Left lung (tissue), 14 donors: Measurements from ENCODE around the gene DPP7. TPM values are rescaled to one million over a fixed set of nuclear protein-coding genes. Genes with fewer than 3 reads are reported as not detected.
A peak's percentile ranks its signal among the peaks of the same experiment; 100 is the strongest.

Source experiments
- ATAC-seq: fragments of 200-7000 bp; cut with Tn5 transposase; one replicate; pipeline ENCODE4 v1.9.1; 2020; ENCODE audit warnings: moderate library complexity
- DNase-seq, 4 donors: peaks; one replicate each; pipeline ENCODE4 v3.0.0-alpha.2; 2013 to 2020
- H3K27ac ChIP-seq, 2 donors: fragments of 200-600 bp; sonication (generic) in 1 of 2; one replicate each; pipeline versions ENCODE4 v1.5.0 to v1.8.0; 2020 to 2021
- H3K27me3 ChIP-seq, 2 donors: fragments of 200-600 bp; sonication (generic) in 1 of 2; one replicate each; pipeline versions ENCODE4 v1.5.0 to v1.8.0; 2020 to 2021
- H3K36me3 ChIP-seq, 2 donors: fragments of 200-600 bp; sonication (generic) in 1 of 2; one replicate each; pipeline versions ENCODE4 v1.5.0 to v1.8.0; 2020 to 2021
- H3K4me1 ChIP-seq, 2 donors: fragments of 200-600 bp; one replicate each; pipeline ENCODE4 v1.8.0; 2021
- H3K4me3 ChIP-seq, 2 donors: fragments of 200-600 bp; sonication (generic) in 1 of 2; one replicate each; pipeline versions ENCODE4 v1.5.0 to v1.8.0; 2020 to 2021; ENCODE audit warnings: mild to moderate bottlenecking in 1 of 2
- H3K9me3 ChIP-seq, 2 donors: fragments of 200-600 bp; sonication (generic) in 1 of 2; one replicate each; pipeline versions ENCODE4 v1.5.0 to v1.8.0; 2020 to 2021
- intact Hi-C, 2 donors: fragments of 100-400 bp; cut with DNase I; formaldehyde crosslinking; loops; one replicate each; pipeline versions ENCODE4 v1.11.2 to v1.14.2; 2022
- long read RNA-seq, 12 donors: library from polyadenylated mRNA in 2 of 12; unstranded in 2 of 12; transcript quantifications; one replicate each; pipeline ENCODE4 v2.0.0 and lab custom pipeline, GENCODE V29; 2019 to 2026
- polyA plus RNA-seq, 6 donors: library from polyadenylated mRNA; unstranded; fragments of 120-200 nt; gene quantifications; one replicate each; pipeline ENCODE4 v1.2.1, GENCODE V29; 2013; ENCODE audit not compliant: insufficient read length in 6 of 6
- total RNA-seq, 2 donors: library from RNA; stranded (reverse); fragmentation: NEBNext Ultra II Directional; extraction: Animal tissue kit (Norgen Biotek cat#: 25700); gene quantifications; one replicate each; pipeline ENCODE4 v1.2.1, GENCODE V29; 2021
- TF ChIP-seq, protein P1 (sequence below), 2 donors: fragments of 200-600 bp; sonication (generic) in 1 of 2; IDR thresholded peaks; one replicate each; pipeline versions ENCODE4 v1.5.0 to v1.8.0; 2021; ENCODE audit warnings: antibody characterized with exemption in 2 of 2
- donor health status: DM: no; HTN: yes; CAD: no.
- donor health status: DM: no; HTN: no; CAD: no.

The DPP7 gene
- total RNA-seq (100 to 1,000 TPM; 144 to 165 TPM), polyA plus RNA-seq (10 to 100 TPM; 35.8 to 53.6 (median 47.7) TPM)
- long read RNA-seq, donor 1, transcript DPP7-201 (13 exons, 1,590 nt) = major isoform, 11 of 22 reads
- long read RNA-seq, donor 1, partial matches to known transcripts = 6 of 22 reads
- long read RNA-seq, donor 1, other reads (novel, unspliced or antisense) = 0 of 22 reads
- long read RNA-seq, donor 2, transcript DPP7-201 (13 exons, 1,590 nt) = major isoform, 9 of 10 reads
- long read RNA-seq, donor 2, partial matches to known transcripts = 0 of 10 reads
- long read RNA-seq, donor 2, other reads (novel, unspliced or antisense) = 0 of 10 reads
- long read RNA-seq, donor 3, transcript DPP7-201 (13 exons, 1,590 nt) = major isoform, 5 of 8 reads
- long read RNA-seq, donor 3, partial matches to known transcripts = 0 of 8 reads
- long read RNA-seq, donor 3, other reads (novel, unspliced or antisense) = 0 of 8 reads
- long read RNA-seq, donor 4, transcript DPP7-201 (13 exons, 1,590 nt) = major isoform, 104 of 141 reads
- long read RNA-seq, donor 4, partial matches to known transcripts = 11 of 141 reads
- long read RNA-seq, donor 4, other reads (novel, unspliced or antisense) = 24 of 141 reads
- long read RNA-seq, donor 5, transcript DPP7-201 (13 exons, 1,590 nt) = major isoform, 13 of 14 reads
- long read RNA-seq, donor 5, partial matches to known transcripts = 0 of 14 reads
- long read RNA-seq, donor 5, other reads (novel, unspliced or antisense) = 0 of 14 reads
- long read RNA-seq, donor 6, transcript DPP7-201 (13 exons, 1,590 nt) = major isoform, 14 of 14 reads
- long read RNA-seq, donor 6, partial matches to known transcripts = 0 of 14 reads
- long read RNA-seq, donor 6, other reads (novel, unspliced or antisense) = 0 of 14 reads
- long read RNA-seq, donor 7, transcript DPP7-201 (13 exons, 1,590 nt) = major isoform, 12 of 13 reads
- long read RNA-seq, donor 7, partial matches to known transcripts = 0 of 13 reads
- long read RNA-seq, donor 7, other reads (novel, unspliced or antisense) = 0 of 13 reads
- long read RNA-seq, donor 8, transcript DPP7-201 (13 exons, 1,590 nt) = major isoform, 7 of 9 reads
- long read RNA-seq, donor 8, partial matches to known transcripts = 0 of 9 reads
- long read RNA-seq, donor 8, other reads (novel, unspliced or antisense) = 0 of 9 reads
- long read RNA-seq, donor 9 = 0 reads
- long read RNA-seq, donor 10, transcript DPP7-201 (13 exons, 1,590 nt) = major isoform, 121 of 171 reads
- long read RNA-seq, donor 10, partial matches to known transcripts = 16 of 171 reads
- long read RNA-seq, donor 10, other reads (novel, unspliced or antisense) = 33 of 171 reads
- long read RNA-seq, donor 11, transcript DPP7-210 (5 exons, 958 nt) = minor isoform, 5 of 28 reads
- long read RNA-seq, donor 11, transcript DPP7-201 (13 exons, 1,590 nt) = major isoform, 17 of 28 reads
- long read RNA-seq, donor 11, partial matches to known transcripts = 5 of 28 reads
- long read RNA-seq, donor 11, other reads (novel, unspliced or antisense) = 0 of 28 reads
- long read RNA-seq, donor 12, transcript DPP7-201 (13 exons, 1,590 nt) = major isoform, 8 of 9 reads
- long read RNA-seq, donor 12, partial matches to known transcripts = 0 of 9 reads
- long read RNA-seq, donor 12, other reads (novel, unspliced or antisense) = 0 of 9 reads

DNA sequence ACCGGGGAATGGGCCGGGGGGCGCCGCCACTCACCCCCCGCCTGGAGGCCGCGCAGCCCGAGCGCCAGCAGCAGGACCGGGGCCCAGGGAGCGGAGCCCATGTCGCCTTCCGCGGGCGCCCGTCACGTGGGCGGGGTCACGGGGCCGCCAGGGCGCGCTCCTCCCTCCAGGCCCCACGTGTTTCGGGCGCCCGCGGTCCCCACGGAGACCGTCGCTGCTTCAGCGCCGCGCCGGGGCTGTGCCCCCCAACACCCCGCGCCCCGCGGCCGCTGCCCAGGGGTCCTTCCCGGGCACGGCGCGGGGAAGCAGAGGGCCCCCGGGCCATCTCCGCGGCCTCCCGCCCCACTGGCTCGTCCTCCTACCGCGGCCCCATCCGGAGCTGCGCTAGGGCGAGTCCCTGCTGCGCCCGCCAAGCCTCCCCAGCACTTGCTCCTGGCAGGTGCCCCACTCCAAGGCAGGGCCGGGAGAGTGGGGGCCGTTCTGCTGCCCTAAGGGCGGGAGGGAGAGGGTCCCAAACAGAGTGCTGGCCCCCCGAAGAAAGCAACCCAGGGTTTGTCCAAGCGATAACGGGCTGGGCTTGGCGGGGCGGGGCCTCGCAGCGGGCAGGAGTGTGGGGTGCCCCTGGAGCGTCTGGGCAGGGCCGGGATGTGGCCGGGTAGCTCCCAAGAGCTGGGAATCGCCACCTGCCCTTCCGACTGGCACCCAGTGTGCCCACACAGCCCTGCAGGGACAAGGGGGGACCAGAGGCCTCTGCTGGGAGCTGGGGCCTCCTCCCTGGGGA, at the start of gene DPP7:
DPP7 (minus strand) TSS at position 121 of the 781 bp plus-strand sequence; CDS start at position 101, 20 bp downstream.
- H3K27ac ChIP-seq = peak within 1 kb of the TSS in 1 of 2 donors; percentile 41
- intact Hi-C loops = no loop called here
- H3K36me3 ChIP-seq = peaks cover 0 to 33% of the 10 kb centered on the region in 2 donors

DNA sequence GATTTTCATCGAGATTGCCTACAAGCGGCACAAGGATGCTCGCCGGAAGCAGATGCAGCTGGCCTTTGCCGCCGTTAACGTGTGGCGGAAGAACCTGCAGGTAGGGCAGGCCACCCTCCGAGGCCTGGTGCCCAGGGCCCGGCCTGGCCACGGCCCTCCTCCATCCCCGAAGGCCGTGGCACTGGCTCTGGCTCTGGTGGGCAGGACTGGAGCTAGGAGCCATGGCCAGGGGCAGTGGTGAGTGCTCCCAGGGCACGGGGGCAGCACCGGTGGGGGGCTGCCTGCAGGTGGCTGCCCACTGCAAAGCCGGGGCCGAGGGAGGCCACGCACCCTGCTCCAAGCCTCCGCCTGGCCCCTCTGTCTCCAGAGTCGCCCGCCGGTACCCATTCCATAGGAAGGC, 49.3 kb upstream of the DPP7 start:
- intact Hi-C loops = no loop called here
- TF ChIP-seq, protein P1, sequence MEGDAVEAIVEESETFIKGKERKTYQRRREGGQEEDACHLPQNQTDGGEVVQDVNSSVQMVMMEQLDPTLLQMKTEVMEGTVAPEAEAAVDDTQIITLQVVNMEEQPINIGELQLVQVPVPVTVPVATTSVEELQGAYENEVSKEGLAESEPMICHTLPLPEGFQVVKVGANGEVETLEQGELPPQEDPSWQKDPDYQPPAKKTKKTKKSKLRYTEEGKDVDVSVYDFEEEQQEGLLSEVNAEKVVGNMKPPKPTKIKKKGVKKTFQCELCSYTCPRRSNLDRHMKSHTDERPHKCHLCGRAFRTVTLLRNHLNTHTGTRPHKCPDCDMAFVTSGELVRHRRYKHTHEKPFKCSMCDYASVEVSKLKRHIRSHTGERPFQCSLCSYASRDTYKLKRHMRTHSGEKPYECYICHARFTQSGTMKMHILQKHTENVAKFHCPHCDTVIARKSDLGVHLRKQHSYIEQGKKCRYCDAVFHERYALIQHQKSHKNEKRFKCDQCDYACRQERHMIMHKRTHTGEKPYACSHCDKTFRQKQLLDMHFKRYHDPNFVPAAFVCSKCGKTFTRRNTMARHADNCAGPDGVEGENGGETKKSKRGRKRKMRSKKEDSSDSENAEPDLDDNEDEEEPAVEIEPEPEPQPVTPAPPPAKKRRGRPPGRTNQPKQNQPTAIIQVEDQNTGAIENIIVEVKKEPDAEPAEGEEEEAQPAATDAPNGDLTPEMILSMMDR (IDR thresholded peaks at IDR 0.05) = no peak
- no peaks in the 10 kb centered on the region for H3K9me3 ChIP-seq
- peaks cover 14 to 30% of the 10 kb centered on the region in 2 donors for H3K4me1 ChIP-seq
- no peak overlapping the region for H3K4me3 ChIP-seq
- H3K27ac ChIP-seq = no peak overlapping the region
- DNase-seq (no peak), ATAC-seq (no peak)
- peaks cover 96 to 100% of the 10 kb centered on the region in 2 donors for H3K27me3 ChIP-seq
- H3K36me3 ChIP-seq = no peaks in the 10 kb centered on the region

More for the DNA sequence above, at the start of gene DPP7:
- H3K9me3 ChIP-seq = no peaks in the 10 kb centered on the region
- TF ChIP-seq, protein P1 (IDR thresholded peaks at IDR 0.05) = no peak
- DNase-seq (peak in 3 of 4 donors; percentile 49 to 97 (median 79)), ATAC-seq (peak; percentile 93)
- peaks cover 0 to 22% of the 10 kb centered on the region in 2 donors for H3K27me3 ChIP-seq
- peak within 1 kb of the TSS; percentile 78 to 79 for H3K4me3 ChIP-seq
- H3K4me1 ChIP-seq = peaks cover 0 to 21% of the 10 kb centered on the region in 2 donors

DNA sequence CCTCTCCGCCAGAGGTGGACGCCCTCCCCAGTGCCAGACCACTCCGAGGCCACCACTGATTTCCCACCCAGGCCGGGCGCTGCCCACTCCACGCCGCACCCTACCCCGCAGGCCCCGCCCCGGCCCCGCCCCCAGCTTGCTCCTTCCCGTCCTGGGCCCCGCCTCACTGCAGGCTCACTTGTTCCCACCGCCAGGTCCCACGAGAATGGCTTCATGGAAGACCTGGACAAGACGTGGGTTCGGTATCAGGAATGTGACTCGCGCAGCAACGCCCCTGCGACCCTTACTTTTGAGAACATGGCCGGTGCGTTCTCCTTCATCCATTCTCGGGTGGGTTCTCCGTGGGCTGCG, 48.8 kb upstream of the DPP7 start:
- H3K36me3 ChIP-seq = no peaks in the 10 kb centered on the region

More for the DNA sequence above, 48.8 kb upstream of the DPP7 start:
- Histone ChIP-seq H3K27me3 (peaks cover 94 to 100% of the 10 kb centered on the region in 2 donors), H3K27ac (no peak overlapping the region), H3K4me1 (peaks cover 11 to 25% of the 10 kb centered on the region in 2 donors), H3K9me3 (no peaks in the 10 kb centered on the region), H3K4me3 (peak overlapping the region; percentile 11 to 36)
- TF ChIP-seq, protein P1 (IDR thresholded peaks at IDR 0.05) = no peak
- ATAC-seq (peak; percentile 63), DNase-seq (no peak)
- intact Hi-C loops = no loop called here
